ENCODE results near the gene ZNF441.
"Not testable (repeated sequence)": the region's sequence is repeated elsewhere in the genome, so short reads cannot be mapped to it uniquely, and the experiment has no call there.

Gene ZNF441

DNA sequence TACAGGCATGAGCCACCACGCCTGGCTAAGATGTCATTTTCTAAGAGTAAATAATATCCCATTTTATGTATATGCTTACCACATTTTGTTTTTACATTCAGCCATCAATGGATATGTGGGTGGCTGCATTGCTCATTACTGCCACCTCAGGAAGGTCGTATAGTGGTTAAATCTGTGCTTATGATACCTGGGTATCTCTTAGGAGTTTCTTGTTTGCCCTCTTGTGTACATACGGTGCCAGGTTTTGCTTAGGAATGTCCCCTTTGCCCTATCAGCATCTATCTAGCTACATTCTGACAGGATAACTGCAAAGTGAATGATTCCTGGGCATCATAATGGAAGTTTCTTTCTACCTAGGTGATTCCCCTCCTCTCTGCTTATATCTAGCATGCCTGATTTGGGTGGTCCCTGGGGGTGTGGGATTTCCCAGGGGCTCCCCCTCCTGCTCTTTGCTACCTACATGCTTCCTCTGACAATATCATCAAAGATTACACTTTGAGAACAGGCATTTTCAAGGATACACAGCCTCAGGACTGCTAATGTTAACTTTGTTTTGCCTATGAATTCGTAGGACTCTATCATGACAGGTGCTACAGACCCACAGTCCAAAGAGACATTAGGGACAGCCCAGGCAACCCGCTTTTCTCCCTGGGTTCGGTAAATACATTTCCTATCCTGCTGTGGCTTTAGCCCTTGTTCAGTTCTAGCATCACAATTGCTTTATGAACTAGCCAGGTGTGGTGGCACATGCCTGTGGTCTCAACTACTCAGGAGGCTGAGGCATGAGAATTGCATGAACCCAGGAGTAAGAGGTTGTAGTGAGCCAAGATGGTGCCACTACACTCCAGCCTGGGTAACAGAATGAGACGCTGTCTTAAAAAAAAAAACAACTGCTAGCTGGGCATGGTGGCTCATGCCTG lies 62.4 kb downstream of the ZNF441 start:
- H3K4me3 ChIP-seq (ENCODE audit: low read length); DNase-seq (ENCODE audit: low read depth, low spot score): not testable (repeated sequence)

DNA sequence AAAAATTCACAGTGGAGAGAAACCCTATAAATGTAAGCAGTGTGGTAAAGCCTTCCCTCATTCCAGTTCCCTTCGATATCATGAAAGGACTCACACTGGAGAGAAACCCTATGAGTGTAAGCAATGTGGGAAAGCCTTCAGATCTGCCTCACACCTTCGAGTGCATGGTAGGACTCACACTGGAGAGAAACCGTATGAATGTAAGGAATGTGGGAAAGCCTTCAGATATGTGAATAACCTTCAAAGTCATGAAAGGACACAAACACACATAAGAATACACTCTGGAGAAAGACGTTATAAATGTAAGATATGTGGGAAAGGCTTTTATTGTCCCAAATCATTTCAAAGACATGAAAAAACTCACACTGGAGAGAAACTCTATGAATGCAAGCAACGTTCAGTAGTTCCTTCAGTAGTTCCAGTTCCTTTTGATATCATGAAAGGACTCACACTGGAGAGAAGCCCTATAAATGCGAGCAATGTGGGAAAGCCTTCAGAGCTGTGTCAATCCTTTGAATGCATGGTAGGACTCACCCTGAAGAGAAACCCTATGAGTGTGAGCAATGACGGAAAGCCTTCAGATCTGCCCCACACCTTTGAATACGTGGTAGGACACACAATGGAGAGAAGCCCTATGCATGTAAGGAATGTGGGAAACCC lies 65.6 kb downstream of the ZNF441 start:
- no peak overlapping the region for H3K4me3 ChIP-seq (ENCODE audit: low read length)

DNA sequence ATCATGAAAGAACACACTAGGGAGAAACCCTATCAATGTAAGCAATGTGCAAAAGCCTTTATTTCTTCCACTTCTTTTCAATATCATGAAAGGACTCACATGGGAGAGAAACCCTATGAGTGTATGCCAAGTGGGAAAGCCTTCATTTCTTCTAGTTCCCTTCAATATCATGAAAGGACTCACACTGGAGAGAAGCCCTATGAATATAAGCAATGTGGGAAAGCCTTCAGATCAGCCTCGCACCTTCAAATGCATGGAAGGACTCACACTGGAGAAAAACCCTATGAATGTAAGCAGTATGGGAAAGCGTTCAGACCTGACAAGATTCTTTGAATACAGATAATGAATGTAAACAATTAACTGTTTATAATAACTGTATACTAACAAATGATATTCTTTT lies 66.7 kb downstream of the ZNF441 start:
- DNase-seq (ENCODE audit: low read depth, low spot score), result no peak
- no peak overlapping the region for H3K4me3 ChIP-seq (ENCODE audit: low read length)

More for the DNA sequence above, 65.6 kb downstream of the ZNF441 start:
- DNase-seq (ENCODE audit: low read depth, low spot score), result no peak
